Uterus (tissue), 4 donors: Measurements from ENCODE around the gene GMCL2. TPM values are rescaled to one million over a fixed set of nuclear protein-coding genes. Genes with fewer than 3 reads are reported as not detected.

Source experiments
- DNase-seq, 2 donors: peaks; one replicate each; pipeline ENCODE4 v3.0.0-alpha.2; 2019 to 2020
- H3K27ac ChIP-seq, 2 donors: fragments of 200-600 bp; sonication (generic); 1 replicate in 1 of 2; 2 replicates in 1 of 2; pipeline ENCODE4 v1.5.1; 2016 to 2018
- H3K27me3 ChIP-seq, 2 donors: fragments of 200-600 bp; sonication (generic); one replicate each; pipeline ENCODE4 v1.5.1; 2018 to 2019; ENCODE audit warnings: control low read depth in 1 of 2
- H3K36me3 ChIP-seq, 2 donors: fragments of 200-600 bp; sonication (generic); one replicate each; pipeline ENCODE4 v1.5.1; 2019; ENCODE audit warnings: control low read depth in 1 of 2
- H3K4me1 ChIP-seq, 2 donors: fragments of 200-600 bp; sonication (generic); one replicate each; pipeline ENCODE4 v1.5.1; 2018 to 2019; ENCODE audit warnings: control low read depth in 1 of 2
- H3K4me3 ChIP-seq, 2 donors: fragments of 200-600 bp; sonication (generic); 1 replicate in 1 of 2; 2 replicates in 1 of 2; pipeline ENCODE4 v1.5.1; 2018 to 2019; ENCODE audit warnings: mild to moderate bottlenecking in 1 of 2
- H3K9me3 ChIP-seq, 2 donors: fragments of 200-600 bp; sonication (generic); one replicate each; pipeline ENCODE4 v1.5.1; 2019; ENCODE audit warnings: control low read depth in 1 of 2
- CTCF ChIP-seq, 4 experiments: fragments of 200-600 bp in 2 of 4; fragments of 450-650 bp in 2 of 4; sonication (generic) in 2 of 4; IDR thresholded peaks; one replicate each; pipeline ENCODE4 v1.5.1; 2016 to 2019; ENCODE audit warnings: antibody characterized with exemption in 4 of 4, mild to moderate bottlenecking in 2 of 4, moderate library complexity in 1 of 4
- POLR2A ChIP-seq, 2 donors: fragments of 450-650 bp; IDR thresholded peaks; one replicate each; pipeline ENCODE4 v1.6.1; 2016; ENCODE audit warnings: antibody characterized with exemption in 2 of 2, mild to moderate bottlenecking in 1 of 2, moderate library complexity in 1 of 2
- intact Hi-C: fragments of 100-400 bp; cut with DNase I; formaldehyde crosslinking; loops from one replicate; pipeline ENCODE4 v1.15.1; 2023; ENCODE audit warnings: low total_unique reads
- total RNA-seq, 4 donors: library from RNA; depleted of rRNA in 3 of 4; stranded (reverse); fragments of >200 nt in 3 of 4; gene quantifications; one replicate each; pipeline versions ENCODE4 v1.1.0 to v1.2.4, GENCODE V29; 2014 to 2023
- donor health status: DM: yes; HTN: yes; CAD: no.

The GMCL2 gene
- total RNA-seq, 4 donors from 2014 or later: not detected

GRCh38 chr5:178218237-178218776, 31.1 kb upstream of the GMCL2 start:
- TF ChIP-seq CTCF (IDR thresholded peaks at IDR 0.05): no peak
- no peak for TF ChIP-seq POLR2A (IDR thresholded peaks at IDR 0.05)
- H3K4me1 ChIP-seq: no peaks in the 10 kb centered on the region
- no peak overlapping the region for H3K27ac ChIP-seq
- H3K36me3 ChIP-seq: no peaks in the 10 kb centered on the region
- no peaks in the 10 kb centered on the region for H3K9me3 ChIP-seq
- H3K4me3 ChIP-seq: no peak overlapping the region
- H3K27me3 ChIP-seq: no peaks in the 10 kb centered on the region
- intact Hi-C loops: no loop called here
- DNase-seq: no peak

- TF ChIP-seq POLR2A (IDR thresholded peaks at IDR 0.05) (no peak), CTCF (IDR thresholded peaks at IDR 0.05) (no peak)
- H3K27ac ChIP-seq: no peak overlapping the region
- H3K4me3 ChIP-seq: no peak overlapping the region
- intact Hi-C loops: no loop called here
- no peaks in the 10 kb centered on the region for H3K27me3 ChIP-seq
- H3K36me3 ChIP-seq: no peaks in the 10 kb centered on the region
- no peaks in the 10 kb centered on the region for H3K9me3 ChIP-seq
- no peak for DNase-seq
- no peaks in the 10 kb centered on the region for H3K4me1 ChIP-seq
These were observed 29.6 kb upstream of the GMCL2 start for GRCh38 chr5:178216779-178217178.

- H3K27ac ChIP-seq: no peak overlapping the region
- H3K4me3 ChIP-seq: no peak overlapping the region
- no peak for TF ChIP-seq POLR2A (IDR thresholded peaks at IDR 0.05)
- H3K4me1 ChIP-seq: no peaks in the 10 kb centered on the region
- intact Hi-C loops: no loop called here
- DNase-seq: no peak
- no peaks in the 10 kb centered on the region for H3K27me3 ChIP-seq
- no peaks in the 10 kb centered on the region for H3K36me3 ChIP-seq
- no peaks in the 10 kb centered on the region for H3K9me3 ChIP-seq
These were observed 28.9 kb upstream of the GMCL2 start for GRCh38 chr5:178216088-178216534.

- H3K27ac ChIP-seq: no peak overlapping the region
- H3K4me3 ChIP-seq: no peak overlapping the region
- intact Hi-C loops: no loop called here
- H3K36me3 ChIP-seq: no peaks in the 10 kb centered on the region
- TF ChIP-seq POLR2A (IDR thresholded peaks at IDR 0.05) (no peak), CTCF (IDR thresholded peaks at IDR 0.05) (no peak)
- H3K4me1 ChIP-seq: no peaks in the 10 kb centered on the region
- no peak for DNase-seq
- no peaks in the 10 kb centered on the region for H3K27me3 ChIP-seq
- H3K9me3 ChIP-seq: no peaks in the 10 kb centered on the region
These were observed 28.3 kb upstream of the GMCL2 start for GRCh38 chr5:178215280-178216002.

GRCh38 chr5:178214160-178214803, 27.1 kb upstream of the GMCL2 start:
- Histone ChIP-seq H3K36me3 (no peaks in the 10 kb centered on the region), H3K27ac (no peak overlapping the region), H3K9me3 (no peaks in the 10 kb centered on the region), H3K4me1 (no peaks in the 10 kb centered on the region), H3K4me3 (no peak overlapping the region), H3K27me3 (no peaks in the 10 kb centered on the region)
- intact Hi-C loops: no loop called here
- no peak for DNase-seq
- TF ChIP-seq CTCF (IDR thresholded peaks at IDR 0.05) (no peak), POLR2A (IDR thresholded peaks at IDR 0.05) (no peak)
